IMR-90 (cell line): ENCODE results near the gene ATP8B2. TPM values are rescaled to one million over a fixed set of nuclear protein-coding genes. Genes with fewer than 3 reads are reported as not detected.

Source experiments
- ATAC-seq: fragments of 200-7000 bp; cut with Tn5 transposase; 2 replicates; pipeline ENCODE4 v1.9.1; 2020; ENCODE audit warnings: low read depth, mild to moderate bottlenecking, moderate library complexity
- BruUV-seq: library from RNA; stranded (reverse); fragments of 400-500 nt; replicated peaks from 2 replicates; lab custom pipeline; 2021; lab: Mats Ljungman, UMichigan
- CTCF ChIA-PET: fragments of 300-600 bp; formaldehyde crosslinking; extraction: SDS; loops from one replicate; lab custom pipeline; 2021; ENCODE audit warnings: antibody characterized with exemption; lab: Yijun Ruan, JAX
- POLR2A ChIA-PET: fragments of 300-600 bp; sonication (Branson Sonifier 250); formaldehyde crosslinking; loops from one replicate; lab custom pipeline; 2022; ENCODE audit warnings: antibody characterized with exemption; ENCODE audit not compliant: unreplicated experiment; lab: Charles Lee
- DNase-seq: peaks from one replicate; pipeline ENCODE4 v3.0.0; 2013
- H2AFZ ChIP-seq: replicated peaks from 2 replicates; pipeline ENCODE3; 2013; ENCODE audit warnings: low read length, mild to moderate bottlenecking; ENCODE audit not compliant: poor library complexity
- H2AK5ac ChIP-seq: 2 replicates; pipeline ENCODE4 v1.6.1; 2013; ENCODE audit warnings: low read depth, low read length, inconsistent platforms
- H2AK9ac ChIP-seq: replicated peaks from 2 replicates; pipeline ENCODE3; 2013; ENCODE audit warnings: mild to moderate bottlenecking, low read depth, low read length, moderate library complexity; ENCODE audit not compliant: poor library complexity
- H2BK120ac ChIP-seq: 2 replicates; pipeline ENCODE4 v1.6.1; 2013; ENCODE audit warnings: low read depth, low read length, inconsistent platforms
- H2BK15ac ChIP-seq: 3 replicates; pipeline ENCODE4 v1.6.1; 2013; ENCODE audit warnings: low read depth, low read length, inconsistent platforms
- H2BK20ac ChIP-seq: 2 replicates; pipeline ENCODE4 v1.6.1; 2013; ENCODE audit warnings: low read depth, mild to moderate bottlenecking, inconsistent platforms, low read length, moderate library complexity
- H2BK5ac ChIP-seq: 2 replicates; pipeline ENCODE4 v1.6.1; 2013; ENCODE audit warnings: mild to moderate bottlenecking, low read depth, low read length, inconsistent platforms; ENCODE audit not compliant: poor library complexity, severe bottlenecking
- H3K14ac ChIP-seq: replicated peaks from 2 replicates; pipeline ENCODE4 v1.6.1; 2013; ENCODE audit warnings: low read depth, low read length, inconsistent platforms
- H3K18ac ChIP-seq: 2 replicates; pipeline ENCODE4 v1.6.1; 2013; ENCODE audit warnings: low read depth, low read length, control low read depth
- H3K23ac ChIP-seq: 2 replicates; pipeline ENCODE4 v1.6.1; 2013; ENCODE audit warnings: low read depth, low read length, inconsistent platforms
- H3K27ac ChIP-seq: 2 replicates; pipeline ENCODE4 v1.5.1; 2013; ENCODE audit warnings: mild to moderate bottlenecking, control low read depth, low read length; ENCODE audit not compliant: insufficient read depth
- H3K27me3 ChIP-seq: 2 replicates; pipeline ENCODE4 v1.6.1; 2013; ENCODE audit warnings: low read length; ENCODE audit not compliant: control insufficient read depth, insufficient read depth
- H3K36me3 ChIP-seq: 2 replicates; pipeline ENCODE4 v1.6.1; 2013; ENCODE audit warnings: low read length, mixed read lengths; ENCODE audit not compliant: control insufficient read depth, insufficient read depth
- H3K4ac ChIP-seq: 2 replicates; pipeline ENCODE4 v1.6.1; 2013; ENCODE audit warnings: low read depth, low read length, inconsistent platforms
- H3K4me1 ChIP-seq: 2 replicates; pipeline ENCODE4 v1.6.1; 2013; ENCODE audit warnings: low read length, mixed read lengths; ENCODE audit not compliant: control insufficient read depth, insufficient read depth
- H3K4me2 ChIP-seq: 2 replicates; pipeline ENCODE4 v1.6.1; 2013; ENCODE audit warnings: low read depth, mild to moderate bottlenecking, control low read depth, low read length, moderate library complexity
- H3K4me3 ChIP-seq: 2 replicates; pipeline ENCODE4 v1.5.1; 2013; ENCODE audit warnings: low read depth, mild to moderate bottlenecking, control low read depth, low read length, moderate library complexity; ENCODE audit not compliant: insufficient read depth
- H3K56ac ChIP-seq: 2 replicates; pipeline ENCODE4 v1.6.1; 2013; ENCODE audit warnings: low read length, inconsistent platforms; ENCODE audit not compliant: insufficient read depth; ENCODE audit errors: extremely low read depth
- H3K79me1 ChIP-seq, 2 experiments: 2 replicates each; pipeline ENCODE4 v1.6.1; 2013; ENCODE audit warnings: low read length in 2 of 2, inconsistent platforms in 1 of 2, low read depth in 1 of 2
- H3K9ac ChIP-seq: 2 replicates; pipeline ENCODE4 v1.6.1; 2013; ENCODE audit warnings: low read depth, low read length, control low read depth
- H3K9me1 ChIP-seq: 2 replicates; pipeline ENCODE4 v1.6.1; 2013; ENCODE audit warnings: low read length, inconsistent platforms; ENCODE audit not compliant: insufficient read depth
- H3K9me3 ChIP-seq: 2 replicates; pipeline ENCODE4 v1.6.1; 2013; ENCODE audit warnings: low read length; ENCODE audit not compliant: control insufficient read depth, insufficient read depth
- H4K20me1 ChIP-seq: 2 replicates; pipeline ENCODE4 v1.6.1; 2013; ENCODE audit warnings: low read length, inconsistent platforms; ENCODE audit not compliant: insufficient read depth
- H4K5ac ChIP-seq: 2 replicates; pipeline ENCODE4 v1.6.1; 2013; ENCODE audit warnings: mild to moderate bottlenecking, low read depth, low read length, control low read depth
- H4K8ac ChIP-seq, 2 experiments: 2 replicates each; pipeline ENCODE4 v1.6.1; 2013; ENCODE audit warnings: low read depth in 2 of 2, low read length in 2 of 2, control low read depth in 1 of 2, inconsistent platforms in 1 of 2
- H4K91ac ChIP-seq: 2 replicates; pipeline ENCODE4 v1.6.1; 2013; ENCODE audit warnings: low read depth, low read length, inconsistent platforms; ENCODE audit not compliant: insufficient read depth
- BHLHE40 ChIP-seq: fragments of 150-350 bp; IDR thresholded peaks from 2 replicates; pipeline ENCODE4 v1.6.1; 2016; ENCODE audit warnings: mild to moderate bottlenecking, low read depth, low read length
- CEBPB ChIP-seq: IDR thresholded peaks from 2 replicates; pipeline ENCODE4 v1.6.1; 2012; ENCODE audit warnings: low read depth, low read length, improper control_type of control experiment
- MAFK ChIP-seq: IDR thresholded peaks from 2 replicates; pipeline ENCODE4 v1.6.1; 2012; ENCODE audit warnings: low read depth, low read length, improper control_type of control experiment
- MAZ ChIP-seq: IDR thresholded peaks from 2 replicates; pipeline ENCODE4 v1.6.1; 2012; ENCODE audit warnings: low read depth, mild to moderate bottlenecking, low read length, improper control_type of control experiment, moderate library complexity, borderline replicate concordance
- POLR2A ChIP-seq: IDR thresholded peaks from 2 replicates; pipeline ENCODE4 v1.6.1; 2012; ENCODE audit warnings: mild to moderate bottlenecking, low read depth, low read length
- WGBS, 2 experiments: methylation state at CpG; one replicate each; pipeline versions ENCODE4 v1.1.5 to v1.1.7; 2013; ENCODE audit warnings: missing lambda C conversion rate in 2 of 2; ENCODE audit not compliant: insufficient read length in 1 of 2; ENCODE audit errors: extremely low coverage in 2 of 2; 5-methylcytosine and 5-hydroxymethylcytosine counted together
- dilution Hi-C: fragments of 300-500 bp; cut with HindIII; formaldehyde crosslinking; loops from one replicate; pipeline ENCODE4 v1.14.3; 2018; ENCODE audit warnings: low sequenced_read_pairs; ENCODE audit not compliant: unreplicated experiment
- in situ Hi-C: fragments of 300-500 bp; cut with MboI; formaldehyde crosslinking; loops from 3 replicates; pipeline ENCODE4 v1.14.3; 2019; ENCODE audit warnings: low sequenced_read_pairs, inconsistent platforms, mixed read lengths
- intact Hi-C: fragments of 100-400 bp; cut with micrococcal nuclease; formaldehyde crosslinking; loops from 2 replicates; pipeline ENCODE4 v1.10.0; 2022
- polyA plus RNA-seq, 3 experiments: library from polyadenylated mRNA; depleted of rRNA; stranded (reverse); fragments of >200 nt; gene quantifications; 2 replicates each; pipeline ENCODE4 v1.2.3, GENCODE V29; 2012; ENCODE audit warnings: low replicate concordance in 1 of 3
- total RNA-seq: library from RNA; depleted of rRNA; stranded (reverse); fragments of >200 nt; gene quantifications from 2 replicates; pipeline ENCODE4 v1.2.3, GENCODE V29; 2012
- TF ChIP-seq, protein P1 (sequence below): conservative IDR thresholded peaks from 2 replicates; pipeline ENCODE4 v1.5.1; 2012; ENCODE audit warnings: mild to moderate bottlenecking, low read depth, low read length, improper control_type of control experiment
- TF ChIP-seq, protein P2 (sequence below): fragments of 150-350 bp; IDR thresholded peaks from 2 replicates; pipeline ENCODE4 v1.6.1; 2017; ENCODE audit warnings: mild to moderate bottlenecking, antibody characterized with exemption, low read length, low read depth

ATP8B2 gene
- total and polyA plus RNA-seq, 2 of the 4 experiments (the other 2 are of a cell fraction), result 79.4 to 91.0 TPM

DNA sequence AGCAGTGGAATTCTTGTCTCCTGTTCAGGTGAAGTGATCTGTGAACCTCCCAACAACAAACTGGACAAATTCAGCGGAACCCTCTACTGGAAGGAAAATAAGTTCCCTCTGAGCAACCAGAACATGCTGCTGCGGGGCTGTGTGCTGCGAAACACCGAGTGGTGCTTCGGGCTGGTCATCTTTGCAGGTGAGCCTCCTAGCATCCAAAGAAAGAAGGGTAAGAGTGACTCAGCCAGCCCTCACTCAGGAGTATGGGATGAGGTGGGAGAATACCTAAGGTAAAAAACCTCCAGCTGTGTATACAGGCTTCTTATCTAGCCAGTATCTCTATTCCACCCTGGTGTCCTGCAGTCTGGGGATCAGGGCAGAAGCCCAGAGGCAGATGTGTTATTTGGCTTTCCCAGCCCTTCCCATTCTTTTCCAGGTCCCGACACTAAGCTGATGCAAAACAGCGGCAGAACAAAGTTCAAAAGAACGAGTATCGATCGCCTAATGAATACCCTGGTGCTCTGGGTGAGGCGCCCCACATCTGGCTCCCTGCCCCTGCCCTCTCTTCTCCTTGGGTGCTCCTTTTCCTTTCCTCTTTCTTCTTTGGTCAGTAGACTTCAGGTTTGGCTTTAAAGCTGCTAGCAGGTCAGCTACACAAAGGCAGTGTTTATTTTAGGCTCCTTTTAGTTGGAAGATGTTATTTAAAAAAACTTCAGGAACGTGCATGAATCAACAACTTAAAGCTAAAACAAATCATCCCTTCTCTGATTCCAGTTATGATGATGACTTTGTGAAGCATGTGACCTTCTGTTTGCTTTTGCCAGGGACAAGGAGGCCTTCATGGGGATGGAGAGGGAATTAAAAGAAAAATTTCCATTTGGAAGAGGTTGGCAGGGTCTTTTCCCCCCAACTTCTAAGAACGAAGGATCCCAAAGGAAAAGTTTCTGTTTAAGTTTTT lies 9.0 kb downstream of the ATP8B2 start:
- Histone ChIP-seq H3K9ac (peak overlapping the region; percentile 19; the same call in 1 of the 2 replicates), H4K91ac (peak overlapping the region; percentile 24; the same call in 1 of the 2 replicates), H2BK120ac (peak overlapping the region; percentile 62; the same call in 1 of the 2 replicates), H3K18ac (peak overlapping the region; percentile 16; the same call in 1 of the 2 replicates), H3K79me1 (peaks cover 18 to 48% of the 10 kb centered on the region in 2 experiments; a peak in 3 of 4 replicates), H2BK5ac (peak overlapping the region; percentile 54), H3K27ac (peak overlapping the region; percentile 89), H3K4me3 (no peak overlapping the region), H3K9me3 (no peaks in the 10 kb centered on the region), H2AFZ (no peak overlapping the region), H4K8ac (peak overlapping the region in 1 of 2 experiments; percentile 26; a peak in 1 of 4 replicates), H3K4me1 (peaks cover 10% of the 10 kb centered on the region), H4K20me1 (peaks cover 30% of the 10 kb centered on the region; the same call in 1 of the 2 replicates), H3K36me3 (peaks cover 58% of the 10 kb centered on the region), H3K27me3 (no peaks in the 10 kb centered on the region), H3K23ac (no peak overlapping the region), H3K14ac (0 out of 2 replicates have a peak overlapping the region, but pooled peaks have one; percentile 1), H2BK15ac (0 out of 3 replicates have a peak overlapping the region, but pooled peaks have one; percentile 18), H3K4ac (peak overlapping the region; percentile 70), H2AK9ac (peak overlapping the region; percentile 20), H3K4me2 (peak overlapping the region; percentile 7; the same call in 1 of the 2 replicates), H3K56ac (peak overlapping the region; percentile 47; the same call in 1 of the 2 replicates), H2BK20ac (peak overlapping the region; percentile 43; the same call in 1 of the 2 replicates), H4K5ac (peak overlapping the region; percentile 45; the same call in 1 of the 2 replicates), H3K9me1 (peaks cover 6% of the 10 kb centered on the region; the same call in 1 of the 2 replicates), H2AK5ac (peak overlapping the region; percentile 20; the same call in 1 of the 2 replicates)
- TF ChIP-seq, protein P1, sequence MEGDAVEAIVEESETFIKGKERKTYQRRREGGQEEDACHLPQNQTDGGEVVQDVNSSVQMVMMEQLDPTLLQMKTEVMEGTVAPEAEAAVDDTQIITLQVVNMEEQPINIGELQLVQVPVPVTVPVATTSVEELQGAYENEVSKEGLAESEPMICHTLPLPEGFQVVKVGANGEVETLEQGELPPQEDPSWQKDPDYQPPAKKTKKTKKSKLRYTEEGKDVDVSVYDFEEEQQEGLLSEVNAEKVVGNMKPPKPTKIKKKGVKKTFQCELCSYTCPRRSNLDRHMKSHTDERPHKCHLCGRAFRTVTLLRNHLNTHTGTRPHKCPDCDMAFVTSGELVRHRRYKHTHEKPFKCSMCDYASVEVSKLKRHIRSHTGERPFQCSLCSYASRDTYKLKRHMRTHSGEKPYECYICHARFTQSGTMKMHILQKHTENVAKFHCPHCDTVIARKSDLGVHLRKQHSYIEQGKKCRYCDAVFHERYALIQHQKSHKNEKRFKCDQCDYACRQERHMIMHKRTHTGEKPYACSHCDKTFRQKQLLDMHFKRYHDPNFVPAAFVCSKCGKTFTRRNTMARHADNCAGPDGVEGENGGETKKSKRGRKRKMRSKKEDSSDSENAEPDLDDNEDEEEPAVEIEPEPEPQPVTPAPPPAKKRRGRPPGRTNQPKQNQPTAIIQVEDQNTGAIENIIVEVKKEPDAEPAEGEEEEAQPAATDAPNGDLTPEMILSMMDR, result no peak
- TF ChIP-seq CEBPB (no peak), BHLHE40 (peak; percentile 76), MAFK (no peak), POLR2A (no peak), MAZ (no peak)
- TF ChIP-seq, protein P2, sequence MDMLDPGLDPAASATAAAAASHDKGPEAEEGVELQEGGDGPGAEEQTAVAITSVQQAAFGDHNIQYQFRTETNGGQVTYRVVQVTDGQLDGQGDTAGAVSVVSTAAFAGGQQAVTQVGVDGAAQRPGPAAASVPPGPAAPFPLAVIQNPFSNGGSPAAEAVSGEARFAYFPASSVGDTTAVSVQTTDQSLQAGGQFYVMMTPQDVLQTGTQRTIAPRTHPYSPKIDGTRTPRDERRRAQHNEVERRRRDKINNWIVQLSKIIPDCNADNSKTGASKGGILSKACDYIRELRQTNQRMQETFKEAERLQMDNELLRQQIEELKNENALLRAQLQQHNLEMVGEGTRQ, result peak; percentile 29; the same call in 1 of the 2 replicates
- DNase-seq (peak; percentile 68), ATAC-seq (peak; percentile 81)
- dilution Hi-C loops (no loop called here), in situ Hi-C loops (loop anchor here (5.0 kb wide), 1 partner anchor 62 kb away; the partner anchor contains the start of gene HAX1), intact Hi-C loops (loop anchor here (1.0 kb wide), 2 partner anchors 8 to 62 kb away; partner anchors contain the start of gene HAX1)
- ChIA-PET CTCF (interaction anchor here (0.6 to 2.0 kb wide), 18 partner anchors 8 to 135 kb away, joined by 3 to 23 read pairs (median 4); partner anchors contain the start of gene ATP8B2), POLR2A (interaction anchor here (1.0 kb wide), 1 partner anchor 8 kb away, joined by 7 read pairs; no protein-coding TSS in a partner anchor)
- no TSS peak for BruUV-seq
- no CpG with 5 or more reads among the region's 13 CpGs for whole genome bisulfite sequencing, 2 experiments
